ENCODE data around the gene AMIGO1.

The AMIGO1 gene

DNA sequence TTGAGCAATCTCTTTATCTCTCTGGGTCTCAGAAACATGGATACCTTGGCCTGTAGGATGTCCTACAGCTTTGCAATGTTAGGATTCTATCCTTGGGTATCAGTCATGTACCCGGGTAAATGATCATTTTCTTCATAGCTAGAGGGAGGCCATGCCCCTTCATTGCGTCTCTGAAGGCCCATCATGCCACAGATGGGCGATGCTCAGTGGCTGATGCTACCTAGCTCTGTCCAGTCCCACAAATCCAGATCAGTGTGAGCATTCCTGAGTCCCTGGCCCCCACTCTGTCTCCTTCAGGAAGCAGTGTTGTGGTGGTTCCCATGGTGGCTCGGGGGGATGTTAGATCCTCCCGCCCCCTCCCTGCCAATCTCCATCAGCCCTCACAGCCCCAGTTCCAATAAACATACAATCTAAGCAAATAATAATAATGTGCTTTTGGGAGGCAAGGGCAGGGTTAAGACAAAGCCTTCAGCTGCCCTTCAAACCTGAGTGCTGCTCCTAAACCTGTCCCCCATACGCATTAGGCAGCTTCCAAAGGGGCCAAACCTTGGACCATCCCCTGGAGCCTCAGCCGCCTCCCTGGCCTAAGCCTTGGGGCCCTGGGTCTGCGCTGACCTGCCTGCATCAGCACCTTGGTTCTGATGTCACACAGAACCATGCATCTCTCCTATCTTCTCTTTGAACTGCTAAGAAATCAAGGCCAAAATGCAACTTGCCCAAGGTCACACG, 29.5 kb upstream of the AMIGO1 start:
- H3K4me3 Mint-ChIP-seq, result no peak overlapping the region
- H3K27me3 Mint-ChIP-seq, result no peaks in the 10 kb centered on the region
- H3K27ac Mint-ChIP-seq, result no peak overlapping the region

DNA sequence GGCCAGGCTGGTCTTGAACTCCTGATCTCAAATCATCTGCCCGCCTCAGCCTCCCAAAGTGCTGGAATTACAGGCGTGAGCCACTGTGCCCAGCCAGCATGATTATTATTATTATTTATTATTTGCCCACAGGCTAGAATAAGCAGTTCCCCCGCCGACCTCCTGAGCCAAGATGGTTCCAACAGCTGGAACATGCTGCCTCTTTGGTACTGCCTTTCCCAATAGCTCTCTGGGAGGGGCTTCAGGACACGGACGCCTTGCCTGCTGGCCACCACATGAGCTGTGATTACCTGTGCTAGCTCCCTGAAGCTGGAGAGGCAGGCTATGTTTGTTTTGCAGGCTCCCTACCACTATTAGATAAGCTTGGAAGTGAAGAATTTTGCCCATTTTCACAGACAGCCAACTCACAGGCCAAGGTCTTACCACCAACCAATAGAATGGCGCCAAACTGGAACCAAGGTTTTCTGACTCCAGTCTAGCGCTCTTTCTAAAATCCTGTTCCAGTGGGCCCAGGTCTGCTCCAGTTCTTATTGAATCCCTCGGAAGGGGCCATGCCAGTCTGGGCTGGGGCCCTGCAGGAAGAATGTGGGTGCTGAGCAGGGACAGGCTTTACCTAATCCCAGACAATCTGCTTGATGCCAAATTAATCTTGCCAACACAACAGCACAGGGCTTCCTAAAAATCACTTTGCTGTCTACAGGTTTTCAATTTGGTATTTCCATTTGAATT, 28.1 kb upstream of the AMIGO1 start:
- H3K9me3 Mint-ChIP-seq, result no peaks in the 10 kb centered on the region
- no peak overlapping the region for H3K27ac Mint-ChIP-seq
- H3K27me3 Mint-ChIP-seq, result no peaks in the 10 kb centered on the region
- ATAC-seq (replicated peaks), result no peak
- DNase-seq, result no peak
- no peak overlapping the region for H3K4me3 Mint-ChIP-seq
- H3K36me3 Mint-ChIP-seq, result no peaks in the 10 kb centered on the region
- H3K4me1 Mint-ChIP-seq, result peaks cover 4% of the 10 kb centered on the region in 2 donors

More for the DNA sequence above, 29.5 kb upstream of the AMIGO1 start:
- DNase-seq, result no peak
- Mint-ChIP-seq H3K9me3 (no peaks in the 10 kb centered on the region), H3K4me1 (no peaks in the 10 kb centered on the region), H3K36me3 (no peaks in the 10 kb centered on the region)
- no peak for ATAC-seq (replicated peaks)

DNA sequence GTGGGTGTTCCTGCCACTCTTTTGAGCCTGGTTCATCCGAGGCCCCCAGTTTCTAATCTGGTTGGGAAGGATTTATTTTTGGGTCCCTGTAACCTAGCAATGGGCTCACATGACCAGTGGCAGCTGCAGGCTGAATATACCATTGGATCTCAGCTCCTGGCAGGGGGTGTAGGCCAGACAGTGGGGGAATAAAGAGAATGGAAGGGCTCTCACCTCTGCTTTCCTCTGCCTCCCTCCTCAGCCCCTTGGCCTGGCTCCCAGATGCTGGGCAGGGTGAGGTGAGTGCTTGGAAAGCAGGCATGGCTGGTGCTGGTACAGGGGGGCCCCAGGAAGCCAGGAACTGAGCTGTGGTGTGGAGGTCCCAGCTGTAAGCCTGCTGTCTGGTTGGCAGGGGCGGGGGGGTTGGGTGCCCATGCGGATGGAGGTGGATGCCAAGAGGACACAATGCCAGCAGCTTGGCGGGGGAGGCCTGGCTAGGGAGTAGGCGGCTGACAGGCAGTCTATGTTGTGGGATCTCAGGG, 26.5 kb upstream of the AMIGO1 start:
- no peak for ATAC-seq (replicated peaks)
- Mint-ChIP-seq H3K4me3 (no peak overlapping the region), H3K27ac (no peak overlapping the region), H3K27me3 (no peaks in the 10 kb centered on the region), H3K4me1 (peaks cover 8 to 11% of the 10 kb centered on the region in 2 donors), H3K9me3 (no peaks in the 10 kb centered on the region), H3K36me3 (no peaks in the 10 kb centered on the region)
- no peak for DNase-seq

DNA sequence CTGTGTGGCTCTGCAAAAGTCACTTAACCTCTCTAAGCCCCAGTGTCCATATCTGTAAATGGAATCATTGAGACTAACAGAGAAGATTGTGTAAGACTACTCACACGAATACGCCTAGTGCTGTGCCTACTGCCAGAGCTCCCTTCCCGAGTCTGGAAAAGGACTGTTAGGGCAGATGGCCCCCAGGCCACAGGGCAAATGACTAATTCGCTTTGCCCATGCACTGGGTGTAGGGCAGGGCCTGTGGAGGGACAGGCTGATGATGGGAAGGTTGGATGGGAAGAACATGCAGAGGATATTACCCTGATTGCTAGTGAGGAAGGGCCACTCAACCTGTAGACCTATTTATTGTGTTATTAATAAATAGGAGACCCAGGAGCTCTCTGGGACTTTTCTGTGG, 26.0 kb upstream of the AMIGO1 start:
- H3K36me3 Mint-ChIP-seq, result no peaks in the 10 kb centered on the region
- peaks cover 8 to 11% of the 10 kb centered on the region in 2 donors for H3K4me1 Mint-ChIP-seq
- no peak overlapping the region for H3K27ac Mint-ChIP-seq
- H3K9me3 Mint-ChIP-seq, result no peaks in the 10 kb centered on the region
- no peak overlapping the region for H3K4me3 Mint-ChIP-seq
- no peaks in the 10 kb centered on the region for H3K27me3 Mint-ChIP-seq
- no peak for DNase-seq
- ATAC-seq (replicated peaks), result no peak

DNA sequence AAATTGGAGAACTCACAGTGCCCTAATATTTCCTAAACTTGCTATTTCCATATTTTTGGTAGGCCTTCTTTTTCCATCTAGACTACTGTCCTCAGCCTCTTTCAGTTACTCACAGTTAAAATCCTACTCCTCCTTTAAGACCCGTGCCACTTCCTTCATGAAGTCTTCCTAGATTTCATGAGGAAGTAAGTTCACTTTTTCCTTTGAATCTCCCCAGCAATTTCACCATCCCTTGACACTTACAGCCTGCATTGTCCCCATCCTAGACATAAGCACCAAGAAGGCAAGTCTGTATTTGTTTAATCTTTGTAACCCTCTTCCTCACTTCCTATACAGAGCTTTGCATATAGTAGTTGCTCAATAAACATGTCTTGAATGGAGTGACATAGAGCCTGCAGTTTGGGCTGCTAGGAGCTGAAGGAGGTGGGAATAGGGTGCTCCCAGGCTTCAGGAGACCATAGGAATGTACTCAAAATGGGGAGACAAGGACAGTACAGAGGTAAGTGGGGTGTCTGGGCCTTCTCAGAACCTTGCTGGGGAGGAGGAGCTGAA, 24.9 kb upstream of the AMIGO1 start:
- no peak for DNase-seq
- Mint-ChIP-seq H3K9me3 (no peaks in the 10 kb centered on the region), H3K4me1 (peaks cover 8 to 11% of the 10 kb centered on the region in 2 donors), H3K36me3 (no peaks in the 10 kb centered on the region), H3K27ac (no peak overlapping the region), H3K4me3 (no peak overlapping the region), H3K27me3 (no peaks in the 10 kb centered on the region)
- no peak for ATAC-seq (replicated peaks)

DNA sequence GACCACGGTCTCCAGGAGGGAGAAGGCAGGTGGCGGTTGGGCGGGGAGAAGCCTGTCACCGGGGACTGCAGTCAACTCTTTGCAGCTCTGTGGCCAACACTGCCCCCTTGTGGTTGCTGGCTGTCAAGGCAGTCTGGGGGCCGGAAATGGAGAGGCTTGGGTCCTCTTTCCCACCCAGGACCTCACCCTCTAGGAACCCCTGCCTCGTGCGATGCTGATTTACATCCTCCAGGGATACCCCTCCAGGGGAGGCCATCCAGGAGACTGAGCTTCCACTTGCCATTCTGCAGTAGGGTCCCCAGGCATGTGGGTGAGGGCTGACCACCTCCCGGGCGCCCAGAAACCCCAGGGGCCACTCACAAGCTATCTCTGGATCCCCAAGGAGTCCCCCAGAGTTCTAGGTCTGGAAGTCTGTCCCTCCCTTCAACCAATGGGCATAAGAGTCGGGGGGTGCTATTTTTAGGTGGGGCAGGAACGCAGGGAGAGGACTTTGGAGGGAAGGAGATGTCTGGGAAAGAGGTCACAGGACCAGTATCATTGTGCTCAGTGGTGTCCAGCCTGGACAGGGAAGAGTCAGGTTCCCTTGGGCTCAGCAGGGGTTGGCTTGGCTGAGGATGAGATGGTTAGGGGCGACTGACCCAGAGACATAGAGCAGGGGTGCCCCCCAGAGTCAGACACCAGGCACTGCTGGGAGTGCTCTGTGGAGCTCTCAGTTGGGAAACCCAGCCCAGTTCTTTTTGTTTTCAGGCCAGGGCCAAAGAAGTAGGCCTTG, 23.0 kb upstream of the AMIGO1 start:
- Mint-ChIP-seq H3K27me3 (peaks cover 0 to 11% of the 10 kb centered on the region in 2 donors), H3K4me3 (peak overlapping the region; percentile 77), H3K4me1 (peaks cover 11 to 18% of the 10 kb centered on the region in 2 donors), H3K27ac (peak overlapping the region; percentile 88), H3K36me3 (no peaks in the 10 kb centered on the region), H3K9me3 (no peaks in the 10 kb centered on the region)
- DNase-seq (peak; percentile 81), ATAC-seq (replicated peaks) (peak; percentile 94)

DNA sequence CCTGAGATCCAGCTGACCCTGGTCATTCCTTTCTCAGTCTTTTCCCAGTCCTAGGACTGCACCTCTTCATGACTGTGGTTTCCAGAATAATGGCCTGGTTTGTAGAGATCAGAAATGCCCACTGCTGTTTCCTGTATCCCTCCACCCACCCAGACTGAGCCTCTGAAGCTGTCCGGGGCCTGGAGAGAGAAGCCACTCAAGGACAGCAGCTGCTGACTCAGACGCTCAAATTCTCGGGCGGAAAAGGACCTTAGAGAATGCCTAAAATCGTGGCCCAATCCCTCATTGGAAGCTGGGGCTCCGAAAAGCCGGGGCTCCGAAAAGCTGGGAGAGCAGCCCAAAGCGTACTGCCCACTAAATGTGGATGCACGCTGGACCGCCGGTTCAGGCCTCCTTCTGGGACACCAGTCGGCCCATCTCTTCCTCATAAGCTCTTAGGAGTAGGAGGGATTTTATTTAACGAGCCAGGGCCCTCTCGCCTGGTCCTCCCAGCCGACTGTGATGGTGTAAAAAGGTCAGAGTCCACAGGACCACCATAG, 22.4 kb upstream of the AMIGO1 start:
- Mint-ChIP-seq H3K27ac (no peak overlapping the region), H3K9me3 (no peaks in the 10 kb centered on the region), H3K36me3 (no peaks in the 10 kb centered on the region), H3K27me3 (peaks cover 0 to 16% of the 10 kb centered on the region in 2 donors), H3K4me3 (peak overlapping the region; percentile 77), H3K4me1 (peaks cover 18 to 24% of the 10 kb centered on the region in 2 donors)
- DNase-seq (no peak), ATAC-seq (replicated peaks) (no peak)

DNA sequence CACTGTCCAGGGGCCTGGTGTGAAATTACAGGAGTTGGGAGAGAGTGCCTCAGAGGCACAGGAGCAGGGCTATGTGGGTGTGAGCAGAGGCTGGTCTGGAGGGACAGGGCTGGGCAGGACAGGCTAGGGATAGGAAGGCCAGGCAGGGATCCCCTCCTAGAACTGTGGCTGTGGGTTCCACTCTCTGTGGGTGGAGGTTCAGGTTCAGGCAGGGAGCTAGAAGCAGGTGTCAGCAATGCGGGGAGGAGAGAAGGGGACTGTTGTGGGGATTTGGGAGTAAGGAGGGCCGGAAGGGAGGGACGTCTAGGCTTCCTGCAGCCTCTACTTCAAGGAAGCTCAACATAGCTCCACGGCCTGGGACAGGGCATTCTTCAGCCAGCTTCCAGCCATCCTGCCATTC, 21.9 kb upstream of the AMIGO1 start:
- no peak for DNase-seq
- Mint-ChIP-seq H3K27me3 (peaks cover 0 to 16% of the 10 kb centered on the region in 2 donors), H3K4me3 (no peak overlapping the region), H3K4me1 (peaks cover 18 to 24% of the 10 kb centered on the region in 2 donors), H3K27ac (no peak overlapping the region), H3K9me3 (no peaks in the 10 kb centered on the region), H3K36me3 (no peaks in the 10 kb centered on the region)
- no peak for ATAC-seq (replicated peaks)

DNA sequence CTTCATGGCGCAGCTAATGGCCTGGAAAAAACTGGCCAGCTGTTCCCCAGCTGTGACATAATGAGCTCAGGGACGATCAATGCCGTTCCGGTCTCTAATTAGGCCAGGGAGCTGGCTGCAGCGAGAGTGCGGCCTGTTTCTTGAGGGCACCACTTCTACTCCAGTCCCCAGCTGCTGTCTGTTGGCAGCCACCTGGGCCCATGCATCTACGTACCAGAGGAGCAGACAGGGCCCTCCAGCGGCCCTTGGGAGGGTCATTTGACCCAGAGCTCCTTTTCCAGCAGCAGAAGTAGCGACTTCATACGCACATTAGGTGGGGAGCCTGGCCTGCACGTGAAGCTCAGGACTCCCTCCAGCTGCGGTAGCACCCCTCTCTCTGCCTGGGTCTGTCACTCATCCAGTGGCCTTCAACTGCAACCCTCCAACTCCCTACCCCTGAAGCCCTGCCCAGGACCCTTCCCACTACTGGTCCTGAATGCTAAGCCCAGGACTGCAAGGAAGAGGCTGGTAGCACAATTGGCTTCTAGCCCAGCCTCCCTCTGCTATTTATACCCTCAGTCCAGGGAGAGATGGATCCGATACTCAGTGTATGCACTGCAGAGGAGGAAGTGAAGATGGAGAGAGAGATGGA, 21.0 kb upstream of the AMIGO1 start:
- Mint-ChIP-seq H3K27me3 (peaks cover 0 to 16% of the 10 kb centered on the region in 2 donors), H3K9me3 (no peaks in the 10 kb centered on the region), H3K27ac (no peak overlapping the region), H3K36me3 (no peaks in the 10 kb centered on the region), H3K4me1 (peaks cover 18 to 24% of the 10 kb centered on the region in 2 donors), H3K4me3 (no peak overlapping the region)
- DNase-seq (no peak), ATAC-seq (replicated peaks) (no peak)

DNA sequence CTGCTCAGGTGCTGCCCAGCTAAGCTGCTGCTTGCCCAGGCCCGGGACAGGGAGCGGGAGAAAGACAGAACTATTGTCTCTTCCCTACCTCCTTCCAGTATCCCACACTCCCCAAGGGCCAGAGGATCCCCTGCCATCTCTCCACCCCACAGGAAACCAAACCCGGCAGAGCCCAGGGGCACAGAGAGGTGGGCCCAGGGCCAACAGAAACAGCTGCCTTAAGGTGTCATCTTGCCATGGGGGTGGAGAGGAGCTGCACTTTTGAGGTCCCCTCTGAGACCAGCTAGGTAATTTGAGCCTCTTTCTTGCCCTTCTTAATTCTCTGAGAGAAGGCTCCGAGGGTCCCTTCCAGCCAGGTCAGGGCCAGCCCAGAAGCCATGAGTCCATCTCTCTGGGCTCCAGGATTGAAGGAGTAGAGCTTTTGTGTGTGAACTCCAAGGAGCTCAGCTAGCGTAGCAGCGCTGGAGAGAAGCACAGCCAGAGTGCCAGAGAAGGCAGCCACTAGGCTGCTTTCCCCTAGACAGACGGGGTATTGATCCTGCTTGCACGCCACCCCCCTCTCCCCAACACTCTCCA, 20.4 kb upstream of the AMIGO1 start:
- DNase-seq (no peak), ATAC-seq (replicated peaks) (no peak)
- Mint-ChIP-seq H3K27ac (no peak overlapping the region), H3K4me1 (peaks cover 18 to 24% of the 10 kb centered on the region in 2 donors), H3K27me3 (peaks cover 0 to 16% of the 10 kb centered on the region in 2 donors), H3K4me3 (no peak overlapping the region), H3K36me3 (no peaks in the 10 kb centered on the region), H3K9me3 (no peaks in the 10 kb centered on the region)

DNA sequence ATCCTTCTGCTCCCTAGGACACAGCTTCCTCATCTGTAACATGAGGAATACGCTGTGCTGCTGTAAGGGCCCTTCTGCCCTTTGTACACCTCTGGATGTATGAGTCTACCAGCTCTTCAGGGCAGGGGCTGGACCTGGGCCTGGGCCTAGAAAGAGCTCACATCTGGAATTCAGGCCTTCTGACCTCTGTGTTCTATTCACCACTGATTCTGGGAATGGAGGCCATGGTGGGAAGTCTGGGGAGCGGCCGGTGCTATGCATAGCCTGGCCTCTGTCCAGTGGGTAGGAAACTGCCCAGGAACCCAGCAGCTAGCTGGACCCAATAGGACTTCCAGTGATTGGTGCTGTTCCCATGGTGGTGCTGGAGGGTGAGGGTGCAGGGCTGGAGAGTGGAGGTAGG, 19.2 kb upstream of the AMIGO1 start:
- DNase-seq (no peak), ATAC-seq (replicated peaks) (no peak)
- peaks cover 0 to 16% of the 10 kb centered on the region in 2 donors for H3K27me3 Mint-ChIP-seq
- H3K4me1 Mint-ChIP-seq, result peaks cover 18 to 24% of the 10 kb centered on the region in 2 donors
- H3K9me3 Mint-ChIP-seq, result no peaks in the 10 kb centered on the region
- H3K27ac Mint-ChIP-seq, result peak overlapping the region; percentile 84
- H3K4me3 Mint-ChIP-seq, result no peak overlapping the region
- H3K36me3 Mint-ChIP-seq, result no peaks in the 10 kb centered on the region

DNA sequence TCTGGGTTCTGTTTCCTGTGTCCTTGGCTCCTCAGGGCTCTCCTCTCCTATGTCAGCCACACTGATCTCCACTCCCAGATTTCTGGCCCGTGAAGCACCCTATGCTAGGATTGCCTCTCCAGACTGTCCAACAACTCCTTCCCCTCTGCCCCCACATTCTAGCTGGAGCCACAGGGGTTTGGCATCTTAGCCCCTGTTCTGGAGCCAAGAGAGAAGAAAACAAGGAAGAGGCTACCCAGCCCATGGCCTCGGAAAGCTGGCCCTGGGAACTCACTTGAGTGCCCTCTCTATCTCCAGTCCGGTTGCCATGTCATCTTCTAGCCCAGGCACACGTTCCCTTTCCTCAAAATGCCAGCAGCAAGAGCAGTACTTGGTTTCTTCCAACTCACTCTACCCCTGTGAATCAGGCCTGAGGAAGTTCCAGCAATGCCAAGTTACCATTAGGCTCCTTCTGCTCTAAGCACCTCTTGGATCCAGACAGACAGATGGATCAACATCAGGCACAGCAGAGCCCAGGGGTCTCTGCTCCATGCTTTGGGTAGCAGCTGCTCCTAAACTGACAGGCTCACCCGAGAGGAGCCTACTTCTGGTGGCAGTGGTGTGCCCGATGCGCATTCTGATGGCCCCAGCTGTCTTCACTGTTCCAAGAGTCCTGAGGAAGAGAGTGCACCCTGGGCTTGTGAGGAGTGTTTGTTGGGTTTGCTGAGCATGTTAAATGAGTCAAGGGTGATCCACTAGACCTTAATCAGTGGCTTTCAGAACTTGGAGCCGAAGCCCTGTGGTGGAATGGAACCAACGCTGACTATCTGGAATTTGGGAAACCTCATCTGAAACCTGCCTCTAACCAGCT, 18.5 kb upstream of the AMIGO1 start:
- Mint-ChIP-seq H3K4me3 (no peak overlapping the region), H3K27me3 (peaks cover 1 to 16% of the 10 kb centered on the region in 2 donors), H3K27ac (peak overlapping the region; percentile 48), H3K36me3 (no peaks in the 10 kb centered on the region), H3K4me1 (peaks cover 16 to 24% of the 10 kb centered on the region in 2 donors), H3K9me3 (no peaks in the 10 kb centered on the region)
- no peak for DNase-seq
- ATAC-seq (replicated peaks), result no peak
